Ovary (tissue), 3 donors: Measurements from ENCODE around the gene BRINP3.

ENCODE experiments used
- EP300 ChIP-seq: sonication (generic); formaldehyde crosslinking; IDR thresholded peaks from one replicate; pipeline ENCODE4 v1.6.1; 2017; ENCODE audit warnings: antibody characterized with exemption
- POLR2A ChIP-seq: fragments of 450-650 bp; IDR thresholded peaks from one replicate; pipeline ENCODE4 v1.6.1; 2017; ENCODE audit warnings: antibody characterized with exemption, mild to moderate bottlenecking, moderate library complexity
- TF ChIP-seq, protein P1 (sequence below), 3 donors: fragments of 450-650 bp in 2 of 3; fragments of 200-600 bp in 1 of 3; IDR thresholded peaks; one replicate each; pipeline versions ENCODE4 v1.5.1 to v1.8.0; 2016 to 2022; ENCODE audit warnings: antibody characterized with exemption in 3 of 3, mild to moderate bottlenecking in 1 of 3
- donor health status: DM: no; HTN: no; CAD: no.

- TF ChIP-seq, protein P1, sequence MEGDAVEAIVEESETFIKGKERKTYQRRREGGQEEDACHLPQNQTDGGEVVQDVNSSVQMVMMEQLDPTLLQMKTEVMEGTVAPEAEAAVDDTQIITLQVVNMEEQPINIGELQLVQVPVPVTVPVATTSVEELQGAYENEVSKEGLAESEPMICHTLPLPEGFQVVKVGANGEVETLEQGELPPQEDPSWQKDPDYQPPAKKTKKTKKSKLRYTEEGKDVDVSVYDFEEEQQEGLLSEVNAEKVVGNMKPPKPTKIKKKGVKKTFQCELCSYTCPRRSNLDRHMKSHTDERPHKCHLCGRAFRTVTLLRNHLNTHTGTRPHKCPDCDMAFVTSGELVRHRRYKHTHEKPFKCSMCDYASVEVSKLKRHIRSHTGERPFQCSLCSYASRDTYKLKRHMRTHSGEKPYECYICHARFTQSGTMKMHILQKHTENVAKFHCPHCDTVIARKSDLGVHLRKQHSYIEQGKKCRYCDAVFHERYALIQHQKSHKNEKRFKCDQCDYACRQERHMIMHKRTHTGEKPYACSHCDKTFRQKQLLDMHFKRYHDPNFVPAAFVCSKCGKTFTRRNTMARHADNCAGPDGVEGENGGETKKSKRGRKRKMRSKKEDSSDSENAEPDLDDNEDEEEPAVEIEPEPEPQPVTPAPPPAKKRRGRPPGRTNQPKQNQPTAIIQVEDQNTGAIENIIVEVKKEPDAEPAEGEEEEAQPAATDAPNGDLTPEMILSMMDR (IDR thresholded peaks at IDR 0.05) = no peak
- TF ChIP-seq POLR2A (no peak), EP300 (no peak)
Measured at GRCh38 chr1:190455631-190456030, 22.0 kb downstream of the BRINP3 start.
